HEK293T (cell line): ENCODE results near the gene USP27X.

Source experiments
- CTCF ChIA-PET: fragments of 350-600 bp; formaldehyde crosslinking; extraction: SDS; loops from one replicate; lab custom pipeline; 2021; ENCODE audit warnings: antibody characterized with exemption, inconsistent platforms; lab: Yijun Ruan, JAX
- POLR2A ChIA-PET: fragments of 350-600 bp; formaldehyde crosslinking; extraction: SDS; loops from one replicate; lab custom pipeline; 2020; ENCODE audit warnings: antibody characterized with exemption, inconsistent platforms; lab: Yijun Ruan, JAX
- DNase-seq: peaks from one replicate; pipeline ENCODE4 v3.0.0; 2012; ENCODE audit warnings: mixed read lengths; ENCODE audit errors: extremely low spot score
- ARNT ChIP-seq: fragments of 450-650 bp; IDR thresholded peaks from 2 replicates; pipeline ENCODE4 v1.6.1; 2017; ENCODE audit warnings: mild to moderate bottlenecking
- BHLHE40 ChIP-seq: fragments of 450-650 bp; IDR thresholded peaks from 2 replicates; pipeline ENCODE4 v1.6.1; 2016; ENCODE audit warnings: mild to moderate bottlenecking, moderate library complexity, borderline replicate concordance
- CTBP1 ChIP-seq: fragments of 450-650 bp; IDR thresholded peaks from 2 replicates; pipeline ENCODE4 v1.6.1; 2016; ENCODE audit warnings: borderline replicate concordance
- ELF4 ChIP-seq: fragments of 450-650 bp; IDR thresholded peaks from 2 replicates; pipeline ENCODE4 v1.6.1; 2017; ENCODE audit warnings: antibody characterized with exemption
- FOXA1 ChIP-seq: fragments of 450-650 bp; IDR thresholded peaks from 2 replicates; pipeline ENCODE4 v1.6.1; 2016; ENCODE audit warnings: mild to moderate bottlenecking
- FOXK2 ChIP-seq: fragments of 450-650 bp; IDR thresholded peaks from 2 replicates; pipeline ENCODE4 v1.6.1; 2016; ENCODE audit warnings: mild to moderate bottlenecking
- FOXM1 ChIP-seq: fragments of 450-650 bp; IDR thresholded peaks from 2 replicates; pipeline ENCODE4 v1.6.1; 2017; ENCODE audit warnings: mild to moderate bottlenecking, borderline replicate concordance
- HDGF ChIP-seq: fragments of 450-650 bp; IDR thresholded peaks from 2 replicates; pipeline ENCODE4 v1.6.1; 2017; ENCODE audit warnings: antibody characterized with exemption, borderline replicate concordance
- L3MBTL2 ChIP-seq: fragments of 450-650 bp; conservative IDR thresholded peaks from 2 replicates; pipeline ENCODE4 v1.6.1; 2016; ENCODE audit warnings: mild to moderate bottlenecking
- LEF1 ChIP-seq: fragments of 450-650 bp; IDR thresholded peaks from 2 replicates; pipeline ENCODE4 v1.6.1; 2017; ENCODE audit warnings: mild to moderate bottlenecking, borderline replicate concordance
- NFRKB ChIP-seq: fragments of 450-650 bp; IDR thresholded peaks from 2 replicates; pipeline ENCODE4 v1.6.1; 2016; ENCODE audit warnings: mild to moderate bottlenecking, moderate library complexity
- PKNOX1 ChIP-seq: fragments of 450-650 bp; IDR thresholded peaks from 2 replicates; pipeline ENCODE4 v1.6.1; 2016
- SP1 ChIP-seq: fragments of 450-650 bp; IDR thresholded peaks from 2 replicates; pipeline ENCODE4 v1.6.1; 2017
- SUZ12 ChIP-seq: fragments of 450-650 bp; IDR thresholded peaks from 2 replicates; pipeline ENCODE4 v1.6.1; 2016; ENCODE audit warnings: mild to moderate bottlenecking
- TARDBP ChIP-seq: fragments of 450-650 bp; IDR thresholded peaks from 2 replicates; pipeline ENCODE4 v1.6.1; 2016
- ZNF384 ChIP-seq: fragments of 450-650 bp; IDR thresholded peaks from 2 replicates; pipeline ENCODE4 v1.6.1; 2016

The USP27X gene

GRCh38 chrX:49892542-49892941 is 13.3 kb downstream of the USP27X start:
- TF ChIP-seq ARNT (no peak), FOXA1 (no peak), PKNOX1 (no peak), LEF1 (no peak), CTBP1 (no peak), TARDBP (no peak), SP1 (no peak), HDGF (no peak), L3MBTL2 (no peak)
- CTCF ChIA-PET = no interaction called here
- DNase-seq = no peak
- POLR2A ChIA-PET = no interaction called here

- CTCF ChIA-PET = no interaction called here
- POLR2A ChIA-PET = no interaction called here
- TF ChIP-seq SP1 (no peak), ZNF384 (no peak), NFRKB (no peak), FOXK2 (no peak), TARDBP (no peak), ARNT (no peak)
- no peak for DNase-seq
These were observed 17.7 kb downstream of the USP27X start for GRCh38 chrX:49896951-49897350.

GRCh38 chrX:49901048-49901447 is 21.8 kb downstream of the USP27X start:
- POLR2A ChIA-PET = no interaction called here
- TF ChIP-seq SP1 (no peak), FOXA1 (no peak), ZNF384 (no peak), HDGF (no peak), ELF4 (no peak), FOXM1 (no peak), NFRKB (no peak), LEF1 (no peak), BHLHE40 (no peak), FOXK2 (no peak), PKNOX1 (no peak), ARNT (no peak), TARDBP (no peak)
- no peak for DNase-seq
- CTCF ChIA-PET = no interaction called here

- no peak for TF ChIP-seq PKNOX1
- TF ChIP-seq TARDBP = no peak
- no peak for TF ChIP-seq L3MBTL2
- no peak for TF ChIP-seq NFRKB
- TF ChIP-seq SP1 = no peak
- no peak for TF ChIP-seq BHLHE40
- TF ChIP-seq ARNT = no peak
- TF ChIP-seq ZNF384 = no peak
- no peak for TF ChIP-seq FOXA1
- TF ChIP-seq FOXK2 = no peak
- TF ChIP-seq LEF1 = no peak
- no peak for TF ChIP-seq FOXM1
- TF ChIP-seq SUZ12 = no peak
- TF ChIP-seq CTBP1 = no peak
- no peak for TF ChIP-seq HDGF
- DNase-seq = no peak
- ChIA-PET POLR2A (no interaction called here), CTCF (no interaction called here)
These were observed 31.1 kb downstream of the USP27X start for GRCh38 chrX:49910344-49910743.

- DNase-seq = no peak
- POLR2A ChIA-PET = no interaction called here
- TF ChIP-seq FOXK2 (no peak), ARNT (no peak), HDGF (no peak), SP1 (no peak), ZNF384 (no peak), L3MBTL2 (no peak)
- CTCF ChIA-PET = interaction anchor here (0.9 kb wide), 2 partner anchors 9 to 21 kb away, joined by 3 to 4 read pairs; no protein-coding TSS in a partner anchor
These were observed 32.8 kb downstream of the USP27X start for GRCh38 chrX:49912086-49912485.

- no peak for TF ChIP-seq FOXM1
- no peak for TF ChIP-seq CTBP1
- no peak for TF ChIP-seq ZNF384
- no peak for TF ChIP-seq SP1
- no peak for TF ChIP-seq SUZ12
- no peak for TF ChIP-seq ARNT
- no peak for TF ChIP-seq PKNOX1
- no peak for TF ChIP-seq FOXK2
- TF ChIP-seq NFRKB = no peak
- no peak for TF ChIP-seq BHLHE40
- no peak for TF ChIP-seq HDGF
- DNase-seq = no peak
- ChIA-PET CTCF (no interaction called here), POLR2A (no interaction called here)
These were observed 33.6 kb downstream of the USP27X start for GRCh38 chrX:49912861-49913260.
